ENCODE measurements around the gene C9orf153.

C9orf153 gene

GRCh38 chr9:86185872-86186271, 73.6 kb downstream of the C9orf153 start:
- DNase-seq = no peak

- no peak for DNase-seq
These were observed 75.3 kb downstream of the C9orf153 start for GRCh38 chr9:86184138-86184524.

- no peak for DNase-seq
These were observed 76.0 kb downstream of the C9orf153 start for GRCh38 chr9:86183229-86184137.

- no peak for DNase-seq
These were observed 77.8 kb downstream of the C9orf153 start for GRCh38 chr9:86181379-86182315.

GRCh38 chr9:86178503-86178902, 81.0 kb downstream of the C9orf153 start:
- no peak for DNase-seq

- DNase-seq = no peak
These were observed 81.5 kb downstream of the C9orf153 start for GRCh38 chr9:86177995-86178394.

- DNase-seq = no peak
These were observed 83.0 kb downstream of the C9orf153 start for GRCh38 chr9:86176468-86176867.

- DNase-seq = no peak
These were observed 83.6 kb downstream of the C9orf153 start for GRCh38 chr9:86175743-86176456.

- DNase-seq = no peak
These were observed 84.2 kb downstream of the C9orf153 start for GRCh38 chr9:86175223-86175622.
